Epidermal melanocyte (primary cell): ENCODE measurements around the gene CCDC6.
"Not testable (repeated sequence)": the region's sequence is repeated elsewhere in the genome, so short reads cannot be mapped to it uniquely, and the experiment has no call there.

Experiments
- DNase-seq: peaks from one replicate; pipeline ENCODE4 v3.0.0; 2011; ENCODE audit warnings: low spot score; ENCODE audit not compliant: insufficient read length

CCDC6 gene

GRCh38 chr10:59906417-59907202 lies at the start of gene CCDC6:
Gene CCDC6, minus strand, starts transcription at chr10:59906556. Its CDS starts 132 bp downstream, at chr10:59906424.
- DNase-seq, result peak; percentile 74

- no peak for DNase-seq
Observed at GRCh38 chr10:59954296-59954695, 47.9 kb upstream of the CCDC6 start.

- not testable (repeated sequence) for DNase-seq
Observed at GRCh38 chr10:59953711-59954110, 47.4 kb upstream of the CCDC6 start.

GRCh38 chr10:59950105-59950504 lies 43.7 kb upstream of the CCDC6 start:
- no peak for DNase-seq

- no peak for DNase-seq
Observed at GRCh38 chr10:59949608-59950007, 43.3 kb upstream of the CCDC6 start.

- DNase-seq, result no peak
Observed at GRCh38 chr10:59945991-59946390, 39.6 kb upstream of the CCDC6 start.

- no peak for DNase-seq
Observed at GRCh38 chr10:59945590-59945989, 39.2 kb upstream of the CCDC6 start.

- no peak for DNase-seq
Observed at GRCh38 chr10:59944339-59944935, 38.1 kb upstream of the CCDC6 start.

GRCh38 chr10:59942556-59942955 lies 36.2 kb upstream of the CCDC6 start:
- DNase-seq, result no peak

GRCh38 chr10:59937720-59938119 lies 31.4 kb upstream of the CCDC6 start:
- DNase-seq, result no peak

- DNase-seq, result no peak
Observed at GRCh38 chr10:59934701-59935100, 28.3 kb upstream of the CCDC6 start.

GRCh38 chr10:59930788-59931521 lies 24.6 kb upstream of the CCDC6 start:
- not testable (repeated sequence) for DNase-seq

- DNase-seq, result no peak
Observed at GRCh38 chr10:59926086-59926485, 19.7 kb upstream of the CCDC6 start.

GRCh38 chr10:59922907-59923306 lies 16.6 kb upstream of the CCDC6 start:
- no peak for DNase-seq

- no peak for DNase-seq
Observed at GRCh38 chr10:59917922-59918321, 11.6 kb upstream of the CCDC6 start.

- no peak for DNase-seq
Observed at GRCh38 chr10:59913547-59914237, 7.3 kb upstream of the CCDC6 start.

GRCh38 chr10:59910867-59911266 lies 4.5 kb upstream of the CCDC6 start:
- no peak for DNase-seq

GRCh38 chr10:59909815-59910214 lies 3.5 kb upstream of the CCDC6 start:
- no peak for DNase-seq

GRCh38 chr10:59908808-59909143 lies 2.4 kb upstream of the CCDC6 start:
- no peak for DNase-seq

- DNase-seq, result peak; percentile 61
Observed at GRCh38 chr10:59907918-59908807, 1.8 kb upstream of the CCDC6 start.

- no peak for DNase-seq
Observed at GRCh38 chr10:59907537-59907917, 1.2 kb upstream of the CCDC6 start.
